Measurements from ENCODE around the gene ZNF227. TPM values are rescaled to one million over a fixed set of nuclear protein-coding genes. Genes with fewer than 3 reads are reported as not detected.
"Not testable (repeated sequence)": the region's sequence is repeated elsewhere in the genome, so short reads cannot be mapped to it uniquely, and the experiment has no call there.

Gene ZNF227
- total RNA-seq, 1 experiment from 2014 or later, result 16.5 TPM

DNA sequence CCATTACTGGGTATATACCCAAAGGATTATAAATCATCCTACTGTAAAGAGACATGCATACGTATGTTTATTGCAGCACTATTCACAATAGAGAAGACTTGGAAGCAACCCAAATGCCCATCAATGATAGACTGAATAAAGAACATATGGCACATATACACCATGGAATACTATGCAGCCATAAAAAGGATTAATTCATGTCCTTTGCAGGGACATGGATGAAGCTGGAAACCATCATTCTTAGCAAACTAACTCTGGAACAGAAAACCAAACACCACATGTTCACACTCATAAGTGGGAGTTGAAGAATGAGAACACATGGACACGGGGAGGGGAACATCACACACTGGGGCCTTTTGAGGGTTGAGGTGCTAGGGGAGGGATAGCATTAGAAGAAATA lies 41.1 kb downstream of the ZNF227 start:
- intact Hi-C loops (cut with micrococcal nuclease; ENCODE audit: unreplicated experiment); H3K4me3 ChIP-seq; CTCF ChIA-PET; H3K79me2 ChIP-seq (ENCODE audit: low read depth); H3F3A ChIP-seq (ENCODE audit: insufficient read depth, low read depth); H4K20me1 ChIP-seq (ENCODE audit: insufficient read depth); DNase-seq; H3K27me3 ChIP-seq (ENCODE audit: insufficient read depth, low read depth); H3K9me2 ChIP-seq (ENCODE audit: insufficient read depth); BruUV-seq (replicated peaks); H2AFZ ChIP-seq; H3K36me3 ChIP-seq (ENCODE audit: low read depth); POLR2A ChIA-PET (ENCODE audit: unreplicated experiment); H3K4me1 ChIP-seq (replicated peaks; ENCODE audit: insufficient read depth); H3K27ac ChIP-seq; H3K4me2 ChIP-seq: not testable (repeated sequence)
- peaks cover 49% of the 10 kb centered on the region for H3K9me3 ChIP-seq (ENCODE audit: insufficient read depth, low read depth)

GRCh38 chr19:44254496-44254895 lies 42.2 kb downstream of the ZNF227 start:
- no TSS peak for BruUV-seq (replicated peaks)
- Histone ChIP-seq H3K36me3 (ENCODE audit: low read depth) (no peaks in the 10 kb centered on the region), H3F3A (ENCODE audit: insufficient read depth, low read depth) (no peaks in the 10 kb centered on the region; the same call in 1 of the 2 replicates), H3K4me1 (replicated peaks; ENCODE audit: insufficient read depth) (no peaks in the 10 kb centered on the region), H3K27me3 (ENCODE audit: insufficient read depth, low read depth) (no peaks in the 10 kb centered on the region), H3K27ac (no peak overlapping the region), H3K4me2 (no peak overlapping the region), H3K79me2 (ENCODE audit: low read depth) (no peaks in the 10 kb centered on the region), H2AFZ (no peak overlapping the region), H4K20me1 (ENCODE audit: insufficient read depth) (no peaks in the 10 kb centered on the region), H3K9me3 (ENCODE audit: insufficient read depth, low read depth) (peaks cover 44% of the 10 kb centered on the region), H3K9me2 (ENCODE audit: insufficient read depth) (no peaks in the 10 kb centered on the region), H3K4me3 (no peak overlapping the region)
- POLR2A ChIA-PET (ENCODE audit: unreplicated experiment), result no interaction called here
- no peak for DNase-seq
- intact Hi-C loops (cut with micrococcal nuclease; ENCODE audit: unreplicated experiment), result no loop called here
- no peak for TF ChIP-seq EZH2 (IDR thresholded peaks at IDR 0.05; ENCODE audit: low read depth)
- TF ChIP-seq, protein P1, sequence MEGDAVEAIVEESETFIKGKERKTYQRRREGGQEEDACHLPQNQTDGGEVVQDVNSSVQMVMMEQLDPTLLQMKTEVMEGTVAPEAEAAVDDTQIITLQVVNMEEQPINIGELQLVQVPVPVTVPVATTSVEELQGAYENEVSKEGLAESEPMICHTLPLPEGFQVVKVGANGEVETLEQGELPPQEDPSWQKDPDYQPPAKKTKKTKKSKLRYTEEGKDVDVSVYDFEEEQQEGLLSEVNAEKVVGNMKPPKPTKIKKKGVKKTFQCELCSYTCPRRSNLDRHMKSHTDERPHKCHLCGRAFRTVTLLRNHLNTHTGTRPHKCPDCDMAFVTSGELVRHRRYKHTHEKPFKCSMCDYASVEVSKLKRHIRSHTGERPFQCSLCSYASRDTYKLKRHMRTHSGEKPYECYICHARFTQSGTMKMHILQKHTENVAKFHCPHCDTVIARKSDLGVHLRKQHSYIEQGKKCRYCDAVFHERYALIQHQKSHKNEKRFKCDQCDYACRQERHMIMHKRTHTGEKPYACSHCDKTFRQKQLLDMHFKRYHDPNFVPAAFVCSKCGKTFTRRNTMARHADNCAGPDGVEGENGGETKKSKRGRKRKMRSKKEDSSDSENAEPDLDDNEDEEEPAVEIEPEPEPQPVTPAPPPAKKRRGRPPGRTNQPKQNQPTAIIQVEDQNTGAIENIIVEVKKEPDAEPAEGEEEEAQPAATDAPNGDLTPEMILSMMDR (conservative IDR thresholded peaks at IDR 0.05), result no peak
- CTCF ChIA-PET, result no interaction called here

DNA sequence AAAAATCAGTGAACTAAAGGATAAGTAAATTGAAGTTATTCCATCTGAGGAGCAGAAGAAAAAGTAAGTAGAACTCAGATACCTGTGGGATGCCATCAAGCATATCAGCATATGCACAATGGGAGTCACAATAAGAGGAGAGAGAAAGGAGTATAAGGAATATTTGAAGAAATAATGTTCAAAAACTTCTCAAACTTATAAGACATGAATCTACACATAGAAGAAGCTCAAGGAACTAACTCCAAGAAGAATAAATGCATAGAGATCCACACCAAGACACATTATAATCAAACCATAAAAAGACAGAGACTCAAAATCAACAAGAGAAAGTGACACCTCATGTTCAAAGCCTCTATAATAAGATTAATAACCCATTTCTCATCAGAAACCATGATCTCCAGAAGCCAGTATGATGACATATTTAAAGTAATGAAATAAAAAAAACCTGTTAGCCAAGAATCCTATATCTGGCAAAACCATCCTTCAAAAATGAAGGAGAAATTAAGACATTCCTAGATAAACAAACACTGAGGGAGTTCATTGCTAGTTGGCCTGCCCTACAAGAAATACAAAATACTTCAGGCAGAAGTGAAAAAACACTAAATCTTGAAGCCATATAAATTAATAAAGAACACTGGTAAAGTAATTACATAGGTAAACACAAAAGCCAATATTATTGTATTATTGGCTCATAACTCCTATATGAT lies 43.5 kb downstream of the ZNF227 start:
- DNase-seq, result no peak
- ChIA-PET POLR2A (ENCODE audit: unreplicated experiment) (no interaction called here), CTCF (no interaction called here)
- no peaks in the 10 kb centered on the region for H4K20me1 ChIP-seq (ENCODE audit: insufficient read depth)
- intact Hi-C loops (cut with micrococcal nuclease; ENCODE audit: unreplicated experiment), result no loop called here
- no peaks in the 10 kb centered on the region for H3K79me2 ChIP-seq (ENCODE audit: low read depth)
- no TSS peak for BruUV-seq (replicated peaks)
- no peak overlapping the region for H3K4me2 ChIP-seq
- H2AFZ ChIP-seq, result no peak overlapping the region
- H3K9me3 ChIP-seq (ENCODE audit: insufficient read depth, low read depth), result peaks cover 41% of the 10 kb centered on the region
- H3K27me3 ChIP-seq (ENCODE audit: insufficient read depth, low read depth), result no peaks in the 10 kb centered on the region
- H3K9me2 ChIP-seq (ENCODE audit: insufficient read depth), result no peaks in the 10 kb centered on the region
- H3K4me3 ChIP-seq, result no peak overlapping the region
- no peaks in the 10 kb centered on the region; the same call in 1 of the 2 replicates for H3F3A ChIP-seq (ENCODE audit: insufficient read depth, low read depth)
- no peak overlapping the region for H3K27ac ChIP-seq
- H3K4me1 ChIP-seq (replicated peaks; ENCODE audit: insufficient read depth), result peaks cover 10% of the 10 kb centered on the region; the same call in 1 of the 2 replicates
- no peaks in the 10 kb centered on the region for H3K36me3 ChIP-seq (ENCODE audit: low read depth)
- TF ChIP-seq, protein P1 (conservative IDR thresholded peaks at IDR 0.05), result no peak
- TF ChIP-seq EZH2 (IDR thresholded peaks at IDR 0.05; ENCODE audit: low read depth), result no peak

- ChIA-PET POLR2A (ENCODE audit: unreplicated experiment) (no interaction called here), CTCF (no interaction called here)
Measured at GRCh38 chr19:44258136-44258535, 45.8 kb downstream of the ZNF227 start.

More at GRCh38 chr19:44258136-44258535, 45.8 kb downstream of the ZNF227 start:
- H4K20me1 ChIP-seq (ENCODE audit: insufficient read depth), result no peaks in the 10 kb centered on the region
- peaks cover 20% of the 10 kb centered on the region for H3K9me3 ChIP-seq (ENCODE audit: insufficient read depth, low read depth)
- no TSS peak for BruUV-seq (replicated peaks)
- H3K9me2 ChIP-seq (ENCODE audit: insufficient read depth), result no peaks in the 10 kb centered on the region
- no peak for DNase-seq
- intact Hi-C loops (cut with micrococcal nuclease; ENCODE audit: unreplicated experiment), result no loop called here
- no peaks in the 10 kb centered on the region for H3K27me3 ChIP-seq (ENCODE audit: insufficient read depth, low read depth)
- no peaks in the 10 kb centered on the region for H3K79me2 ChIP-seq (ENCODE audit: low read depth)
- H3K4me1 ChIP-seq (replicated peaks; ENCODE audit: insufficient read depth), result peaks cover 10% of the 10 kb centered on the region; the same call in 1 of the 2 replicates
- no peak overlapping the region for H2AFZ ChIP-seq
- no peaks in the 10 kb centered on the region; the same call in 1 of the 2 replicates for H3F3A ChIP-seq (ENCODE audit: insufficient read depth, low read depth)
- no peak overlapping the region for H3K4me3 ChIP-seq
- no peak overlapping the region for H3K27ac ChIP-seq
- no peak overlapping the region for H3K4me2 ChIP-seq
- no peaks in the 10 kb centered on the region for H3K36me3 ChIP-seq (ENCODE audit: low read depth)
- TF ChIP-seq, protein P1 (conservative IDR thresholded peaks at IDR 0.05), result no peak
- no peak for TF ChIP-seq EZH2 (IDR thresholded peaks at IDR 0.05; ENCODE audit: low read depth)

Data from PC-9 (cell line).